Posterior vena cava (tissue), 2 donors: ENCODE data around the gene TANGO6. TPM values are rescaled to one million over a fixed set of nuclear protein-coding genes. Genes with fewer than 3 reads are reported as not detected.

Source experiments
- DNase-seq: peaks from one replicate; pipeline ENCODE4 v3.0.0-alpha.2; 2020; ENCODE audit warnings: low spot score
- intact Hi-C, 2 donors: fragments of 100-400 bp; cut with DNase I; formaldehyde crosslinking; loops; one replicate each; pipeline versions ENCODE4 v1.14.1 to v1.14.2; 2022 to 2023
- total RNA-seq, 2 donors: library from RNA; stranded (reverse); fragmentation: NEBNext Ultra II Directional; extraction: Animal tissue kit (Norgen Biotek cat#: 25700); gene quantifications; one replicate each; pipeline ENCODE4 v1.2.1, GENCODE V29; 2021
- donor health status: DM: yes; HTN: yes; CAD: no.
- donor health status: DM: yes; HTN: yes; CAD: no.

Gene TANGO6
- total RNA-seq, 2 donors from 2014 or later = 16.9 to 22.2 TPM

DNA sequence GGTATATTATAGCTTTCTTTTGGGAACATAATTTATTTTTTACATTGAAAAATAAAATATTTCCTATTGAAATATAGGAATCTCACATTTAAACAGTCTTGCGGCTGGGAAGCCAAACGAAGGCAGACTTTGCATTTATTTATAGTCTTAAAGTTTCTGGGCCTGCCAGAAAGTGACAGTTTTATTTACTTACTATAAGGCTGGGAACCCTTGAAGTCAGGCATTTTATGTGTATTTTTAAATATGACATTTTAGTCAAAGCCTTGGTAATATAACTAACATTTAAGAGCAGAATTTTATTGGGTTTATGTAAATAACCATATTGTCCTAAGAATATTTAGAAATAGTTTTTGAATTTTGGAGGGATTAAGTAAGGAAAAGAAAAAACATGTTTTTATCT, 97.5 kb downstream of the TANGO6 start:
- DNase-seq = no peak
- intact Hi-C loops = no loop called here

DNA sequence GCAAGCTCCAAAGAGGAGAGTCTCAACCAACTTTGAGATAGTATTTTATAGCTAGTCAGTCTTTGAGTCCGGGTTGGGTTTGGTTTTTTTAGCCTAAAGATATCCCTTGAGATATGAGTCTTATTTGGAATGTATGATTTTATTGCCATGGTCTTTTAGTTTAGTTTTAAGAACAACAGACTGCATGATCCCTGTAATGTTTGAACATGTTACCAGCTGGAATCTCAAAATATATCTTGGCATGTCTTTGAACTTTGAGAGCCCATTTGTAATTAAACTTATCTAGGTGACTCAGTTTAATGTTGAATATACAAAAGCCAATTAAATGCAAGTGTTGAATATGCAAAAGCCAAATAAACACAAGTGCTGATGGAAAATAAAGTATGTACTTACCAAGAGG, 100.6 kb downstream of the TANGO6 start:
- intact Hi-C loops = no loop called here
- no peak for DNase-seq

DNA sequence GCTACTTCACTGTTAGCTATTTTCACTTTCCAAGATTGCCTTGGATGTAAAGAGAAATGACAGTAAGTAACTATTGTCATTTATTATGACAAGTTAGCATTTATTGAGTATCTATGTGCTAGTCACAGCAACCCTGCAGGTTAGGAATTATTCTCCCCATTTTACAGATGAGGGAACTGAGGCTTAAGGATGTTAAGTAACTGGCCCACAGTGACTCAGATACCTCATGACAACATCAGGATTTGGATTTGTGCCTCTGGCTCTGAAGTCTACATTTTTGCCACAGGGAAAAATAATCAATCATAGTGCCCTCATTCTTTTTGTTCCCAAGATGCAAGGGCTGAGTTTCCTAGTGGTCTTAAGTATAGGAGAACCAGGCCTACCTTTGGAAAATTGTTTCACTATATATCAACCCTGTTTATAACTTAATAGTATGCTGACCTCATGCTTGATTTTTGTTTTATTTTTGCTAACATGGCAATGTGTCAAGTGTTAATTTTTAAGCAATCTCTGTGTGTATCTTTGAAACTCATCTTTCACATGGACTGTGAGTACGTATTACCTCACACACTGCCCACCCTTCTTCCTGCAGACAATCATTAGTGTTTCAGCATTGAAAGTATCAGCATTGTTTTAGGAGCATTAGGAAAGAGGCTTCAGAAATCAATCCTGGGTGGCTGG, 105.0 kb downstream of the TANGO6 start:
- intact Hi-C loops = no loop called here
- no peak for DNase-seq

DNA sequence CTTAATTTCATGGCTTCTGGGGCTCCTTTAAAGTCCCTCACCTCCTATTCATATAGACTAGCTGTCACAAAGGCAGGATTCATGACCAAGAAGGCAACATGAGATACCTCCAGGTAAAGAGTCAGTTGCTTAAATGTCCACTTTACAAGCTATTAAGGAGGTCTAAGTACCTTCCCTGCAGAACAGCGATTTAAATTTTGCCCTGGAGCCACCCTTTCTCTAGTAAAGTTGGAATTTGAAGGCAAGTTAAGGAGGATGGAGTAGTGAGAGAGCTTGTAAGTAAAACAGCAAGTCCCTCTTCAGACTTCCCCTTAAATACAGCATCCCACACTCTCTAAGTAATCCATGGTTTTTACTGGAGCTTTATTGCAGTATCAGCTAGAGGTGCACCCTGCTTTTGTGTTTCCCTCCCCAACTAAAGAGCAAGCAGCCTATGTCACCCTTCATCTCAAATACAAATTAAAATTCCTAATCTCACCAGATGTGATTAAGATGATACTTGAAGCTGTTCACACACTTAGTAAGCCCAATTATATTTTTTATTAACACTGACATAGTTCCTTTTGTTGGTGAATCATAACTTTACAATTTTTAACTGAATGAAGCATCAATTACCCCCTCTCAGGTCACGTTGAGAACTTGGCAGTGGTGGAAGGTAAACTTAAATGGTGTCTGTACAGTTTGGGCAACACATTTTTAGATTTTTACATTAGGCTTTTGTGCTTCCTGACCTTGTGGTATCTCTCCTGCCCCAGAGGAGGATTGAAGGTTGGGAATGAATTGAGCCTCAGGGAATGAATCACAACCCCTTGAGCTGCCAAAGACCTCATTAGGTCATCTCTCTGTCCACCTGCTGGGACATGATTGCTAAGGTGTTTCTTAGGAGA, 108.9 kb downstream of the TANGO6 start:
- intact Hi-C loops = no loop called here
- DNase-seq = no peak

DNA sequence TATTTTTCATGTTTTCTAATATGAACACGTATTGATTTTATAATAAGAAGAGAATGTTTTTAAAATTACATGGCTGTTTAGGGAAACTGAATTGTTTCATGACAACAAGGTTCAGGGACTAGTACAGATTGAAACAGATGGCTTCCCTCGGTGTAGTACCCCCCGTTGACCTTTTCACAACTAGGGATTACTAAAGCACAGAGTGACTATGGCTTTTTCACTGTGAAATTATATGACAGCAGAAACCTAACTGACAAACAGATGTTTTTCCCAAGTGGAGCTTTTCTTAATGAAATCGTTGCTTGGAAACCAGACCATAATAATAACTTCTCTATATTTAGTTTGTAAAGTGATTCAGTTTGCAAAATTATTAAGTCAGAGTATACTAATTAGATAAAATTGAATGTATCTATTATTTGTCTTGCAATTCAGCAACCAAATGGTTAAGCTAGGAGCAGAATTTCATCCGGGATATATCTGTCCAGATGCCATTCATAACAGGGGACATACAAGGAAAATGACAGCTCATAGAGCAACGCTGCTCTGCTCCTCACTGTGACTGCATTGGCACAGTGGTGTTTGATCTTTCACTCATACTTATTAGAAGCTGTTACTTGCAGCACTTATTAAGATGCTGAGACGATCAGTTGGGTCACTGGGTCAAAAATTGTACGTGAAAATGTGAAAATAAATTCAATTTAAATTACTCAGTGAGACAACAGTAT, 111.7 kb downstream of the TANGO6 start:
- no peak for DNase-seq
- intact Hi-C loops = no loop called here

DNA sequence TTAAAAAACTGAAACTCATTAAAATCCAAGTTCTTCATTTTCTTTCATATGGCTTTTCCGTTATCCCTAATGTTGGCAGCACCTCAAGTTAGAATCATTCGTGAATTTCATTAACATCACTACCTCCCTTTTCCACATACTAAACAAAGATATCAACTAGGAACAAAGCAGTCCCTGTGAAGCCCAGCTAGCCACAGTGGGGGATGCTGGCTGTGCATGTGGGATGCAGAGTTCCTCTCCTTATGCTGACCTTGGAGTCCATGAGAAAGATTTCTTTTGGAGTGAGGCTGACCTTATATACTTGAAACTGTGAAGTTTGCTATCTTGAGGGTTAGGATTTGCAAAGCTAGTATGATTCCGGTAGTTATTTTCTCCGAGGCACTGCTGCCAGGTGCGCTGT, 117.6 kb downstream of the TANGO6 start:
- DNase-seq = no peak
- intact Hi-C loops = no loop called here

DNA sequence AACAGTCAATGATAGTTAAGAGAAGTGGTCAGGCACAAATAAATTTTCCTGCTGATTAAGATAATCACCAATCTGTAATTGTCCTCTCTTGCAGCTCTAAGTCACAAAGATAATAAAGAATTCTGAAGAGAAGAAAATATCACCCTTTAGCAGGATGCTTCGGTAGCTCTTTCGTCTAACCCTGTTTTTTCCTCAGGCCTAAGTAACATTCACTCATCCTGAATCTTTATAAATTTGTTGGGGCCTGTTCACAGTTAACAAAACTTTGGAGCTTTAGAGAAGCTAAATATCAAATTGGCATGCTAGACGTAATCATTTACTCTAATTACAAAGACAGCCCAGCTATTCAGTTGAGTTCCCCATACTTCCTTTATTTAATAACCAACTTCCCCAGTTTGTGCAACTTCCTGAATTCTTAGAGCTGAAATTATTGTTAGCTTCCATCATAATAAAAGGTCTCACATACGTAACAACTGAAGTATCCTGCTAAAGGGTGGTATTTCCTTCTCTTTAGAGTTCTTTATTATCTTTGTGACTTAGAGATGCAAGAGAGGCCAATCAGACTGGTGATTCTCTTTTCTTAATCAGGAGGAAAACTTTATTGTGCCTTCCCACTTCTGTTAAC, 118.6 kb downstream of the TANGO6 start:
- DNase-seq = no peak
- intact Hi-C loops = no loop called here

DNA sequence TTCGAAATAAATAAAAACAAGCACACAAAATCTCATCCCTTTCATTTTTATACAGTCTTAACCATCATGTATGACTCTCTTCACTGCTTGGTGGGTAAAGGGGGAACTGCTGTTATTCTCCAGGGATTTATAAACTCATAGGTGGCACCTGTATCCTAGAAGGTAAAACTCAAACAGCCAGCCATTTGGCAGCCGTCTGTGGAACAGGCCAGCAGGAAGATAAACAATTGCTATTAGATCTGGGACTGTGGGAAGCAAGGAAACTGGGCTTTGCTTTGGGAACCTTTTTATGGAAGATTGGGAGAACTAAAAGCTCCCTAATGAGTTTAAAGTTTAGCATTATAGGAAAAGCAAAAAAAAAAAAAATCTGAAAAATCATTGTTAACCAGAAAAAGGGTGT, 126.0 kb downstream of the TANGO6 start:
- intact Hi-C loops = no loop called here
- no peak for DNase-seq

DNA sequence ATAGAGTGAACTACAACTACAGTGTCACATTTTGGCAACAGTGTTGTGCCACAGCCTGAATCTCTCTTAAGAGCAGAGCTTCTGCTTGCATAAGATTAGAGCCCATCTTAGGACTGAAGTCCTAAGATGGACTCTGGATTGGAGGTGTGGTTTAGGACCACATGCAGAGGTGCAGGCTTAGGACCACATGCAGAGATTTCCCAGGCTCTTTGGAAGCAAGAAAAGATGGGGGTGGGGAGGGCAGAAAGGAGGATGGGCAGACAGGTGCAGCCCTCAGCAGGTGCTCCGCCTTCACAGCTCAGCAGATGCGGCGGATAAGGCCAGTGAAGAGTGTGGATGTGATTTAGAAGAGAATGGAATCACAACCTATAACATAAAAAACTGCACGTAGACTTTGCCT, 128.7 kb downstream of the TANGO6 start:
- DNase-seq = no peak
- intact Hi-C loops = no loop called here

DNA sequence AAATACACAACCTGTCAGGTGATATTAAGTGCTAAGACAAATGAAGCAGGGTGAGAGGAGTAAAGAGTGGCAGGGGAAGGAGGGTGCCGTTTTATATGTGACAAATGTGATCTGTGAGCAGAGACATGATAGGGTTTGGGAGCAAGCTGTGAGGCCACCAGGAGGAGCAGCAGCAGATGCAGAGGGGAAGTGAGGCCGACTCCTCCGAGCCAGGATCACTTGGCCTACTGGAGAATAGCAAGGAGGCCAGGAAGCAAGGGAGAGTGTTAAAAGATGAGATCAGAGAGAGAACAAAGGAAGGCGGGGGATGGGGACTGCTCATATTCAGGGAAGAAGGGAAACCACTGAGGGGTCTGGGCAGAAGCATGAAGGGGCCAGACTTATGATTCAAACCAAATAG, 129.4 kb downstream of the TANGO6 start:
- intact Hi-C loops = no loop called here
- no peak for DNase-seq

DNA sequence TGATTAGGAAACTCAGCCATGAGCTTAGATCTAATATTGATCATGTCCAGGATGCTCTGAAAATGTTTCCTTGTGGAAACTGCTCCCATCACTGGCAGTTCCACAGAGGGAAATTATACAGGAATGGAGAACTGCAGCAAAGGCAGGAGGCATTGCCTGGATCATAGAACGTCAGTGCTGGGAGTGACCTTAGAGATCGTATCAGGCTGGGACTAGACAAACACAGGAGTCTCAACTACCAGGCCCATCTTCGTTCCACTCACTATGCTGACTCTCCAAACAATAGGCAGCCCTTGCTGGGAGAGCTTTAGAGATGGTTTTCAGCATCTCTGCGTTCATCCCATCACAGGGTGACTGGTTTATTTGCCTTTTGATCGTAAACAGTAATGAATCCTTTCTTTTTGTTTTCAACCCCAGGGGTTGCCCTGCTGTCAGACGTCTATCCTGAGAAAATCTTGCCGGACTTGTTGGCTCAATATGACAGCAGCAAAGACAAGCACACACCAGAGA, 130.3 kb downstream of the TANGO6 start:
- no peak for DNase-seq
- intact Hi-C loops = loop anchor here in 1 of 2 donors (2.0 kb wide), 1 partner anchor 71 kb away; no protein-coding TSS in a partner anchor

DNA sequence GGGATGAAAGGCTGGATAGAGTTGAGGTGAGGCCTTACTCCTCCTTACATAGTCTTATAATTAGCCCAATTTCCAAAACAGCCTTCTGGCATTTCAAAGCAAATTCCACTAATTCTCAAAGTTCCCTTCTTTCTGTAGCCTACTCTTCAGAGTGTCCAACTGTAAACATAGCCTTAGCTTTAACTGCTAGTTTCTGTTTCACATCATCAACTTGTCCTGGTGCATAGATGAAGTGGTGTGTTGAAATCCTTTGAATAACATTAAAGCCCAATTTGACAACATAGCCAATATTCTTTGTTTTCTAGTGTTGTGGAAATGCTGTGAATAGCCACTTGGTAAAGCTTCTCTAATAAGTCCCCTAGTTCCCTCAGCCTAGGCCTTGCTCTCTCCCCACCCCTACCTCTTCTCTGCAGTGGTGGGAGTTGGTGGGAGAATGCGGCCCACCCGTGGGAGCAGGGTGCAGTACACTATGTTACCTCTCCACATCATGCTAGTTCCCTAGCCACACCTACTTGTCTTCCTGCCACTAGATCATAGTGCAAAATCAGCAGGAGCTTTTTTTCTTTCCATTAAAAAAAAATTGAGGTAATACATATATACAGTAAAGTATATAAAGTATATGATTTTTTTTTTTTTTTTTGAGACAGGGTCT, 135.1 kb downstream of the TANGO6 start:
- intact Hi-C loops = no loop called here
- no peak for DNase-seq

DNA sequence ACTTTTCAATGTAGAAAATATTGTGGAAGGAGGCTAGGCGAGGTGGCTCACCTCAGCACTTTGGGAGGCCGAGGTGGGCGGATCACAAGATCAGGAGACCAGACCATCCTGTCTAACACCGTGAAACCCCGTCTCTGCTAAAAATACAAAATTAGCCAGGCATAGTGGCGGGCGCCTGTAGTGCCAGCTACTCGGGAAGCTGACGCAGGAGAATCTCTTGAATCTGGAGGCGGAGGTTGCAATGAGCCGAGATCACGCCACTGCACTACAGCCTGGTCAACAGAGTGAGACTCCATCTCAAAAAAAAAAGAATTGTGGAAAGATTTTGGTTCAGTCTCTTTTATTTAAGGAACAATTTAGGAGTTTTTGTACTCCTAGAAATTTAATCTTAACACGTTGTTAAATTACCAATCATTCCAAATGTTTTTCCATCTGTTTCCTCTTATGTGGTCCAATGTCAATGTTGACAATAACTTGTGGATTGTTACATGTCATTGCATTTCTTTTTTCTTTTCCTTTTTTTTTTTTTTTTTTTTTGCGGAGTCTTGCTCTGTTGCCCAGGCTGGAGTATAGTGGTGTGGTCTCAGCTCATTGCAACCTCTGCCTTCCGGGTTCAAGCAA, 137.5 kb downstream of the TANGO6 start:
- intact Hi-C loops = no loop called here
- no peak for DNase-seq

DNA sequence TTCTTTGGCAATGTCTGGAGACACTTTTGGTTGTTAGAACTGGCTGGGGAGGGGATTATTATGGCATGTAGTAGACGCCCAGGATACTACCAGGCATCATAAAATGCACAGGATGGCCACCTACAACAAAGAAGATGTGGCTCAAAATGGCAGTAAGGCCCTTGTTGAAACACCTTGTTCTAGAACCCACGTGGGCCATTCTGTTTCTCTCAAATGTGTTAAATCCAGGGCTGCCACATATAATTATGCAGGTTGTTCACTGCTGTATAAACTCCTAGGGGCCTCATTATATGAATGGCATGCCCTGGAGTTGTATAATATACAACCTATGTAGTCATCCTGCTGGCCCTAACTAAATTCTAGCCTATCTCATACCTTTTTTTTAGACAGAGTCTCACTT, 138.6 kb downstream of the TANGO6 start:
- intact Hi-C loops = no loop called here
- no peak for DNase-seq

DNA sequence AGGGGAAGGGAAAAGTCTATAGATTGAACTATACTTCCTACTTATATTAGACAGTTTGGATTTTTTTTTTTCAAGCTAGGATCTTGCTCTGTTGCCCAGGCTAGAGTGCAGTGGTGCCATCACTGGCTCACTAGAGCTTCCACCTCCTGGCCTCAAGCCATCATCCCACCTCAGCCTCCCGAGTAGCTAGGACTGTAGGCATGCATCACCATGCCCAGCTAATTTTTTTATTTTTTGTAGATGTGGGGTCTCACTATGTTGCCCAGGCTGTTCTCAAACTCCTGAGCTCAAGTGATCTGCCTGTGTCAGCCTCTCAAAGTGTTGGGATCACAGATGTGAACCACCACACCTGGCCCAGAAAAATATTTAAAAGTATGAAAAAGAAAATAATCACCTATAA, 141.1 kb downstream of the TANGO6 start:
- intact Hi-C loops = no loop called here

DNA sequence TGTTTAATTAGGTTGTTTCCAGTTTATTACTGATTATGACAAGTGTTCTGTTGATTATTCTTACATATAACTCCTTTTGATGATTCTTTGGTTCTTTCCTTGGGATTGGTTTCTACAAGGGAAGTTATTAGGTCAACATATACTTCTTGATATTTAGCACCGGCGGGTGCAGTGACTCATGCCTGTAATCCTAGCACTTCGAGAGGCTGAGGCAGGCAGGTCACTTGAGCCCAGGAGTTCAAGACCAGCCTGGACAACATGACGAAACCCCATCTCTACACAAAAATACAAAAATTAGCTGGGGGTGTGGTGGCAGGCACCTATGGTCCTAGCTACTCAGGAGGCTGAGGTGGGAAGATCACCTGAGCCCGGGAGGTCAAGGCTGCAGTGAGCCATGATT, 141.9 kb downstream of the TANGO6 start:
- intact Hi-C loops = no loop called here
- no peak for DNase-seq

More for the DNA sequence above, 141.1 kb downstream of the TANGO6 start:
- DNase-seq = no peak

DNA sequence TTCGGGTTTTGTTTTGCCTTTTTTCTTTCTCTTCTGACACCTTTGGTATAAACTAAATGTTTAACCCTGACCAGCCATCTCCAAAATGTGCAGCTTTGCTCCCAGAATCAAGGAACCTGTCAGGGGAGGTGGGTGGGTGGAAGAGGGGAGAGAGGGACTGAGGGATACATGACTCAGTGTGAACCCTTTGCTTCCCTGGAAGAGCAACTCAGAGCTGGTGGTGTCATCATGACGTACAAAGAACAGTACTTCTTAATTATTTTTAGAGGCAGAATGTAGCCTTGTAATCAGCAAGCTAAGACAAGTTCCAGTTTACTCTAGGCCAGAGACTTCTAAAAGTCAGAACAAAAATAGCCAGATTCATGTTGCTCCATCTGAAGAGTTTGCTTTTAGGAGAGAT, 142.5 kb downstream of the TANGO6 start:
- no peak for DNase-seq
- intact Hi-C loops = no loop called here

DNA sequence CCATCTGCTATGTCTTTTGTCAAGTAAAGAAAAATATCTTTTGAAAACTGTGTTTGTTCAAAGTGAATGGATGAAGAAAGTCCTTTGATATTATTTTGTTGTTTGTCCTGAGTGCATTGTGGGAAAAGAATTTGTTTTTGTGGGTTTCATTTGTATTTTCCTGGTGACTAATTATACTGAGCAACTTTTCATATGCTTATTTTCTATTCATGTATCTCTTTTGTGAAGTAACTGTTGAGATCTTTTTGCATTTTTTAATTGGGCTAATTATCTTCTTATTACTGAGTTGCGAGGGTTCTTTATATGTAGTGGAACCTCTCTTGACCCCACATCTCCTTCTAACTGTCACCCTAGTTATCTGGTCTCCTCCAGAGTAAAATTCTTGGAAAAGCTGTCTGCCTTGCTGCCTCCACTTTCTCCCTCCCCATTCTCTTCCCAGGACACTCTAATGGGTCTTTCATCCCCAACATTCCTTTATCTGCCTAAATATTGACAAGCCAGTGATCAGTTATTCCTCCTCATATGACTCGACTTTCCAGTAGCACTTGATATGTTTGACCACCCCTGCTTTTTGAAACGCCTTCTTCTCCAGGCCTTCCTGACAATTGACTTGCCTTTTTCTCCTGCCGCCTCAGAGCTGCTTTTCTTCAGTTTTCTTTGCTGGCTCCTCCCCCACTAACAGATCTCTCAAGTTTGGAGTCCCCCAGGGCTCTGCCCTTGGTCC, 144.6 kb downstream of the TANGO6 start:
- DNase-seq = no peak

More for the DNA sequence above, 144.6 kb downstream of the TANGO6 start:
- intact Hi-C loops = no loop called here
